ENCODE data around the gene F12. TPM values are rescaled to one million over a fixed set of nuclear protein-coding genes. Genes with fewer than 3 reads are reported as not detected.

The F12 gene
- total RNA-seq, 1 experiment from 2014 or later = 16.5 TPM

- ChIA-PET POLR2A (interaction anchor here (0.6 to 7.3 kb wide), 20 partner anchors 11 to 449 kb away, joined by 3 to 202 read pairs (median 4); partner anchors contain the start of genes GRK6, LMAN2, MXD3 and PRR7), CTCF (interaction anchor here (0.6 to 8.5 kb wide), 34 partner anchors 11 to 826 kb away, joined by 3 to 277 read pairs (median 6); partner anchors contain the start of genes DOK3, GRK6, PDLIM7 and PRR7)
- Mint-ChIP-seq H3K4me3 (ENCODE audit: unreplicated experiment) (peak overlapping the region; percentile 87), H3K27ac (ENCODE audit: low read depth, unreplicated experiment) (peak overlapping the region; percentile 85), H3K9me3 (ENCODE audit: unreplicated experiment) (no peaks in the 10 kb centered on the region), H3K36me3 (ENCODE audit: insufficient read depth, unreplicated experiment) (peaks cover 13% of the 10 kb centered on the region), H3K4me1 (ENCODE audit: insufficient read depth, unreplicated experiment) (peaks cover 25% of the 10 kb centered on the region), H3K27me3 (ENCODE audit: insufficient read depth, unreplicated experiment) (no peaks in the 10 kb centered on the region)
- TF ChIP-seq CTCF (IDR thresholded peaks at IDR 0.05; ENCODE audit: unreplicated experiment) = no peak
- no TSS peak for BruUV-seq (replicated peaks)
- no peak for DNase-seq (ENCODE audit: unreplicated experiment)
- intact Hi-C loops (cut with micrococcal nuclease) = loop anchor here (1.0 kb wide), 2 partner anchors 22 to 50 kb away; partner anchors contain the start of gene GRK6
Measured at GRCh38 chr5:177404641-177405179, 4.7 kb downstream of the F12 start.

GRCh38 chr5:177403792-177404640 is 5.3 kb downstream of the F12 start:
- BruUV-seq (replicated peaks) = no TSS peak
- H3K27me3 Mint-ChIP-seq (ENCODE audit: insufficient read depth, unreplicated experiment) = no peaks in the 10 kb centered on the region
- intact Hi-C loops (cut with micrococcal nuclease) = loop anchor here (1.0 to 2.0 kb wide), 3 partner anchors 22 to 95 kb away; partner anchors contain the start of gene GRK6
- H3K4me1 Mint-ChIP-seq (ENCODE audit: insufficient read depth, unreplicated experiment) = peaks cover 25% of the 10 kb centered on the region
- H3K4me3 Mint-ChIP-seq (ENCODE audit: unreplicated experiment) = peak overlapping the region; percentile 87
- CTCF ChIA-PET = interaction anchor here (0.5 to 8.5 kb wide), 57 partner anchors 9 to 994 kb away, joined by 3 to 277 read pairs (median 4); partner anchors contain the start of genes DOK3, GRK6, LMAN2 and MXD3
- H3K27ac Mint-ChIP-seq (ENCODE audit: low read depth, unreplicated experiment) = peak overlapping the region; percentile 85
- H3K9me3 Mint-ChIP-seq (ENCODE audit: unreplicated experiment) = no peaks in the 10 kb centered on the region
- POLR2A ChIA-PET = interaction anchor here (0.6 to 7.3 kb wide), 29 partner anchors 11 to 867 kb away, joined by 3 to 202 read pairs (median 4); partner anchors contain the start of genes GRK6, LMAN2, MXD3 and PDLIM7
- DNase-seq (ENCODE audit: unreplicated experiment) = peak; percentile 89
- peak; percentile 88 for TF ChIP-seq CTCF (IDR thresholded peaks at IDR 0.05; ENCODE audit: unreplicated experiment)
- peaks cover 13% of the 10 kb centered on the region for H3K36me3 Mint-ChIP-seq (ENCODE audit: insufficient read depth, unreplicated experiment)

GRCh38 chr5:177403102-177403791 is 6.1 kb downstream of the F12 start:
- TF ChIP-seq CTCF (IDR thresholded peaks at IDR 0.05; ENCODE audit: unreplicated experiment) = no peak
- H3K4me1 Mint-ChIP-seq (ENCODE audit: insufficient read depth, unreplicated experiment) = peaks cover 25% of the 10 kb centered on the region
- H3K27ac Mint-ChIP-seq (ENCODE audit: low read depth, unreplicated experiment) = peak overlapping the region; percentile 19
- ChIA-PET POLR2A (interaction anchor here (0.6 to 7.3 kb wide), 30 partner anchors 11 to 866 kb away, joined by 3 to 202 read pairs (median 4); partner anchors contain the start of genes DDX41, GRK6, LMAN2 and MXD3), CTCF (interaction anchor here (0.5 to 8.5 kb wide), 51 partner anchors 9 to 993 kb away, joined by 3 to 277 read pairs (median 5); partner anchors contain the start of genes DOK3, GRK6, LMAN2 and MXD3)
- no peaks in the 10 kb centered on the region for H3K27me3 Mint-ChIP-seq (ENCODE audit: insufficient read depth, unreplicated experiment)
- DNase-seq (ENCODE audit: unreplicated experiment) = peak; percentile 71
- intact Hi-C loops (cut with micrococcal nuclease) = loop anchor here (2.0 kb wide), 1 partner anchor 94 kb away; no protein-coding TSS in a partner anchor
- peak overlapping the region; percentile 87 for H3K4me3 Mint-ChIP-seq (ENCODE audit: unreplicated experiment)
- peaks cover 13% of the 10 kb centered on the region for H3K36me3 Mint-ChIP-seq (ENCODE audit: insufficient read depth, unreplicated experiment)
- H3K9me3 Mint-ChIP-seq (ENCODE audit: unreplicated experiment) = no peaks in the 10 kb centered on the region
- no TSS peak for BruUV-seq (replicated peaks)
